Measurements from ENCODE around the gene SMYD4.
A peak's percentile ranks its signal among the peaks of the same experiment; 100 is the strongest.
"Not testable (repeated sequence)": the region's sequence is repeated elsewhere in the genome, so short reads cannot be mapped to it uniquely, and the experiment has no call there.

SMYD4 gene

DNA sequence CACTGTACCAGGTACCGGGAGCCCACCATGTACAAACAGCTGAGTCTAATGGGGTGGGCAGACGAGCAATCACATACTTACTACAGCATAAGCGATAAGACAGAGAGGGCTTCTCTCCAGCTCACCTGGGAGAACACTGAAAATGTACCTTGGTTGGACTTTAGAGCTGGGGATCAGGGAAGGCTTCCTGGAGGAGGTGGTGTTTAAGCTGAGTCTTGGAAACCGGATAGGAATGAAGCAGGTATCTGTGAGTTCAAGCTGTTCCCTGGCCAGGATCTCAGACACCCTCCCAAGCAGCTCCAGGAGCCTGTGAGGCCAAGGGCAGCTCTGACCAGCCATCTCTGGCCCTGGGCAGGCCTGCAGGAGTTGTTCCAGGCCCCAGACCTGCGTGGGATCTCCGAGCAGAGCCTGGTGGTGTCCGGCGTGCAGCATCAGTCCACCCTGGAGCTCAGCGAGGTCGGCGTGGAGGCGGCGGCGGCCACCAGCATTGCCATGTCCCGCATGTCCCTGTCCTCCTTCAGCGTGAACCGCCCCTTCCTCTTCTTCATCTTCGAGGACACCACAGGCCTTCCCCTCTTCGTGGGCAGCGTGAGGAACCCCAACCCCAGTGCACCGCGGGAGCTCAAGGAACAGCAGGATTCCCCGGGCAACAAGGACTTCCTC, 75.8 kb downstream of the SMYD4 start:
- no peak for DNase-seq

DNA sequence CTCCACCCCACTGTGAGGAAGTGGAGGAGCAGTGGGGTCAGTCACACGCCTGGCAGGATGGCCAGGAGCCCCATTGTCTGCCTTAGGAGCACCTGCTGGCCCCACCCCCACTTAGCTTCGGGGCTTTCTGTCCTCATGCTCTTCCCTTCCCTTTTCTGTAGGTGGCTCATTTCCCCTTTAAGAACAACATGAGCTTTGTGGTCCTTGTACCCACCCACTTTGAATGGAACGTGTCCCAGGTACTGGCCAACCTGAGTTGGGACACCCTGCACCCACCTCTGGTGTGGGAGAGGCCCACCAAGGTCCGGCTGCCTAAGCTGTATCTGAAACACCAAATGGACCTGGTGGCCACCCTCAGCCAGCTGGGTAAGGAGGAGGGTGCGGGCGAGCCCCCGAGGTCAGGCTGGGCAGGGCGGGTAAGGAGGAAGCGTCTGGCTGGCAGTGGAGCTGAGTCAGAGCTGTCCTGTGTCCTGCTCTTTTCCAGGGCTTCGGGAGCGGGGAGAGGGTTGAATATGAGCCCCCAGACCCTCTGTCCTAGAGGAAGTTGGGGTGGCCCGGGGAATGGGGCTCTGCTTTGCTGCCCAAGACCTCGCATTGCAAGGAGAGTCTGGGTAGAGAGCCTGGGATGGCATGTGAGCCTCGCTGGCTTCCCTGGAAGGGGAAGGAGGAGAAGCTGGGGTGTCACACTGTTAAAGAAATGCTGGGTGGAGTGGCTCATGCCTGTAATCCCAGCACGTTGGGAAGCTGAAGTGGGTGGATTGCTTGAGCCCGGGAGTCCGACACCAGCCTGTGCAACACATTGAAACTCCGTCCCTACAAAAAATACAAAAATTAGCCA, 77.1 kb downstream of the SMYD4 start:
- no peak for DNase-seq

DNA sequence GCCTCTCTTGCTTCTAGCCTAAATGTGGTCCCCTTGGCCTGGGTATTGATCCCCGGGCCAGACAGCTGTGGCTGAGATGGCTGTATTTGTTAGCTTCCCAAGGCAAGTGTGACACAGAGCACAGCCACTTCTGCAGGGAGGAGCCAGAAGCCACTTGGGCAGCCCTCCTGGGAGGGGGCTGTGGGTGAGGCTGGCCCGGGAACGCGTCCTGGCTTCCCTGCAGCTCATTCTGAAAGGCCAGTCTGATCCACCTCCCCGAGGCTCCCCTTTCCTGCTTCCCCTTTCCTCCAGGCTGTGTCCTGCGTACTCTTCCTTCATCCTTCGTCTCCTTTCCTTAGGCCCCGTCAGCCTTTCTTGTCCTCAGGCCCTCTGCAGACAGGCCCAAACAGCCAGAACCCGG, 79.1 kb downstream of the SMYD4 start:
- DNase-seq = no peak

DNA sequence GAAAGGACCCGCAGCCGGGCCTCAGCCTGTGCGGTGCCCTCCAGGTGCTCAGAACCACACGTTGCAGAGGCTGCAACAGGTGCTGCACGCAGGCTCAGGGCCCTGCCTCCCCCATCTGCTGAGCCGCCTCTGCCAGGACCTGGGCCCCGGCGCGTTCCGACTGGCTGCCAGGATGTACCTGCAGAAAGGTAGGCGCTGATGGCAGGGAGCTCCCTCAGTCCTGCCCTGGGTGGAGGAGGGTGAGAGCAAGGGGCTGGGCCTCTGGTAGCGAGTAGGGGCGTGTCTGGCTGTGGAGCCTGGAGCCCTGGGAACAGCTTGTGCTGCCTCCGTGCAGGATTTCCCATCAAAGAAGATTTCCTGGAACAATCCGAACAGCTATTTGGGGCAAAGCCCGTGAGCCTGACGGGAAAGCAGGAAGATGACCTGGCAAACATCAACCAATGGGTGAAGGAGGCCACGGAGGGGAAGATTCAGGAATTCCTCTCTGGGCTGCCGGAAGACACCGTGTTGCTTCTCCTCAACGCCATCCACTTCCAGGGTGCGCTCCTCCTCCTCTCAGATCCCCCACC, 82.6 kb downstream of the SMYD4 start:
- DNase-seq = peak; percentile 34

DNA sequence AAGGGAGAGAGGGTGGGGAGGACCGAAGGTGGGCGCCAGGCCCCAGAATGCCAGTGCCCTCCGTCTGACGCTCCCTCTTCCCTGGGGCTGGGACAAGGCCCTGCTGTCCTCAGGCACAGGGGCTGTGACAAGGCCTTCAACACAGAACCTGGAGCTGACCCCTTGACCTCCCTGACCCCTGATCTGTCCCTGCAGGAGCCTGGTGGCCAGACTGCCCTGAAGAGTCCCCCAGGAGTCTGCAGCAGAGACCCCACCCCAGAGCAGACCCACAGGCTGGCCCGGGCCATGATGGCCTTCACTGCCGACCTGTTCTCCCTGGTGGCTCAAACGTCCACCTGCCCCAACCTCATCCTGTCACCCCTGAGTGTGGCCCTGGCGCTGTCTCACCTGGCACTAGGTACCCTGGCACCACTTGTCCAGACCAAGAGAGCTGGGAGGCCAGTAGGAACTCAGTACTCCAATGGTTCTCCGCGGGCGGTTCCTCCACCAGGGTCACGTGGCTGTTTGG, 84.1 kb downstream of the SMYD4 start:
- DNase-seq = no peak

DNA sequence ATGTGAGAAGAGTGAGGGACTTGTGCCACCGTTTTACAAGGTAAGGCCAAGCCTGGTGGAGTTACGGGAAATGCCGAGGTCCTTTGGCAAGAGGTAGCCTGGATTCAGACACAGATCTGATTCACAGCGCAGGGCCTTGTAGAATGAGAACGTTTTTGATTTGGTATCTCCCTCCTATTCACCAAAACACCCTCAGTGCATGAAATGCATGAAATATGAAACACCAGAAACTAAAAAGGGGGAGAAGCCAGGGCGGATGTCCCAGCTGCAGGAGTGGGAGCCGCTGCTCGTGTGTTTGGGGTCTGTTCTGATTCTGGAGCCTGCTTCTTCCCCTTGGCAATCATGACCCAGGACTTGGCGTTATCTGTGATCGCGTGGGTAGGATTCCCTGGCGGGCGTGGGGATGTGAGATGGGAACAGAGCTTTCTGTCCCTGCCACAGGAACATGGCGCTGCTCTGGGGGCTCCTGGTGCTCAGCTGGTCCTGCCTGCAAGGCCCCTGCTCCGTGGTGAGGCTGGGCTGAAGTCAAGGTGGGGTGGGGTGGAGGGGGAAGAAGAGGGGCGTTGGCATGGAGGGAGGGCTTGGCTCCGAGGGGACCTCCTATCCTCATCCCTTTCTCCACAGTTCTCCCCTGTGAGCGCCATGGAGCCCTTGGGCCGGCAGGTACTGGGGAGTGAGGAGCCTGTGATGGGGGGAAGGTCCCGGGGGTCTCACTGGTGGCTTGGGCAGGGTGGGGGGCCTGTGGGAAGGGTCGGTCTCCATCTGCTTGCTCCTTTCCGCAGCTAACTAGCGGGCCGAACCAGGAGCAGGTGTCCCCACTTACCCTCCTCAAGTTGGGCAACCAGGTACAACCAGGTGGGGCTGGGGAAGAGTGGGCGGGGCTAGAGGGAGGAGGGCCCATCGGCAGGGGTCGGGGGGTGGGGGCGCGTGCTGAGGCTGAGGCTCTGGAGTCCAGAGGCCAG, 84.9 kb downstream of the SMYD4 start:
- DNase-seq = no peak

DNA sequence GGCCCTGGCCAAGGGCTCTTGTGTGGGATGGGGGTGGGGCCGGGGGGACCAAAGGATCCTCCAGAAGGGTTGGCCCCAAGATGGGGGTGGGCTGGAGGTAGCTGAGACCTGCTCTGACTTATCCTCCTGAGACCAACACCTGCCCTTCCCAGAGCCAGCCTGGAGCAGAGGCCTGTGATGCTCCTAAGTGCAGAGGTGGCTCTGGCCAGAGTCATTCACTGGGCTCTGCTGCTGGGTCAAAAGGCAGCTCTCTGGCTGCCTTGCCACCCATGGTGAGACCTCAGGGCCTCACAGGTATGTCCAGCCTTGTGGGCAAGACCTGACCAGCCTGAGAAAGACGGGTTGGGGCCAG, 86.6 kb downstream of the SMYD4 start:
- no peak for DNase-seq

DNA sequence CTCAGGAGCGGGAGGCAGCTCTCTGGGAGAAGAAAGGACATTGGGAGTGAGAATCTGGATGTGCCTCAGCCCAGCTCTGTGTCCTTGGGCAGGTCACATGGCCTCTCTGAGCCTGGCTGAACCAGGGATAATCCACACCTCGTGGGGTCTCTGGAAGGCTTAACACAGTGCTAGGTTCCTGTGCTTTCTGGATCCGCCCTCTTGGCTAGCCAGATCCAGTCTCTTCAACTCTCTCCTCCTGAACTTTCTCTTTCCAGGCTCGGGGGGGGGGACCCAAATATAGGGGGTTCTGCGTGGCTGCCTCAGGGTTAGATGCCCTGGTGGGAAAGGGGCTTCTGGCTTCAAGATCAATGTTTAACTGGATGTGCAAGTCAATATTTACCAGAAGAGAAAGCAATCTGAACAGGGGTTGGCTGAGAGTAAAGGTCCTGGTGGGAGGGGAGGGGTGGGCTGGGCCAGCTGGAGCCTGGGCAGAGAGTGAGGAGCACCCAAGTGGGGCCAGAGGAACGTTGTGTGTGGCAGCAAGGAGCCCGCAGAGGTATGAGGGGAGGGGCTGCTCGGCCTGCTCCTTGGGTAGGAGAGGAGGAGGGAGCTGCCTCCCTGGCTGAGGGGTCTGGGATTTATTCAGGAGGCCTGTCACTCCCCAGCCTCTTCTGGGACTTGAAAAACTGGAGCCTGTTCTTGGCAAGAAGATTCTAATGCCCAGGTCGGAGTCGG, 87.2 kb downstream of the SMYD4 start, which contains the start of gene SERPINF2:
SERPINF2 (plus strand) TSS at position 501 of the 717 bp plus-strand sequence. CDS start 2,125 bp downstream, outside the sequence.
- no peak for DNase-seq

DNA sequence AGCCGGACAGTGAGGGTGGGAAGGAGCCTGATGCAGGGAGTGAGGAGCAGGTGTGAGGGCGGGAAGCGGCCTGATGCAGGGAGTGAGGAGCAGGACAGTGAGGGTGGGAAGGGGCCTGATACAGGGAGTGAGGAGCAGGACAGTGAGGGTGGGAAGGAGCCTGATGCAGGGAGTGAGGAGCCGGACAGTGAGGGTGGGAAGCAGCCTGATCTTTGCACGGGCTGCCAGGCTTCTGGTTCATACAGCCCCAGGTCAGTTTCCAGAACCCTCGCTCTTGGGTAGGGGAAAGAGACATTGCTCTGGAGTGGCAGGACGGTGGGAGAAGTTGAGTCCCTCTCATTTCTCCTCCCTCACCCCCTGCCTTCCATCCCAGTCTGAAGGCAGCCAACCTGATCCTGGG, 87.8 kb downstream of the SMYD4 start:
- DNase-seq = not testable (repeated sequence)

DNA sequence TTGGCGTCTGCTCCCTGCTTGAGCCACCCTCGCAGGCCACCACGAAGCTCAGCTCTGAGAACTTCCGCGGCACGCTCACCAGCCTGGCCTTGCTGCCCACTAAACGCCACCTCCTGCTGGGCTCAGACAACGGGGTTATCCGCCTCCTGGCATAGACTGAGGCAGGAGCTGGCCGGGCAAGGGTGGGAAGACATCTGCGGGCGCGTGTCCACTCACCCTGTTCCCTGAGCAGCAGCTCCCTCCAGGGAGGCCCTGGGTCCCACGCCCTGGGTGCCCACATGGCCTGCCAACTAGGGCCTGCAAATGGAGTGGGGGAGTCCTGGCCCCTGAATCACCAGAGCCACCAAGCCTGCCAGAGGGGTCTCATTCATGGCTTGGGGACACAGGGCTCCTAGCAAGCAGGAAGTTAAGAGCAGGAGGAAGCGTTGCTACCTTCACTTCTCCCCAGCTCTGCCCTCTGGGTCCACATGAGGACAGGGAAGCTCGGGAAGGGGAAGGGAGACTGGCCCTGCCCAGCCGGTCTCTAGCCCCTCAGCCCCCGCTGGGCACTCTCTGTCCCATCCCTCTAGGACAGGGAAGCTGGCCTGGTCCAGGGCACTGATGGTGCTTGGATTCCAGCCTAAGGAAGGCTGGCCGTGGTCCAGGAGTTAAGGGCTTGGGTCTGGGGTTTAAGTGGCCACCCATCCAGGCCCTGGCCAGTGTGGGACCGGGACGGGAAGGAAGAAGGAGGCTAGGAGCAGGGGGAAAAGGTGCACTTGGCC, 92.0 kb downstream of the SMYD4 start:
- no peak for DNase-seq

DNA sequence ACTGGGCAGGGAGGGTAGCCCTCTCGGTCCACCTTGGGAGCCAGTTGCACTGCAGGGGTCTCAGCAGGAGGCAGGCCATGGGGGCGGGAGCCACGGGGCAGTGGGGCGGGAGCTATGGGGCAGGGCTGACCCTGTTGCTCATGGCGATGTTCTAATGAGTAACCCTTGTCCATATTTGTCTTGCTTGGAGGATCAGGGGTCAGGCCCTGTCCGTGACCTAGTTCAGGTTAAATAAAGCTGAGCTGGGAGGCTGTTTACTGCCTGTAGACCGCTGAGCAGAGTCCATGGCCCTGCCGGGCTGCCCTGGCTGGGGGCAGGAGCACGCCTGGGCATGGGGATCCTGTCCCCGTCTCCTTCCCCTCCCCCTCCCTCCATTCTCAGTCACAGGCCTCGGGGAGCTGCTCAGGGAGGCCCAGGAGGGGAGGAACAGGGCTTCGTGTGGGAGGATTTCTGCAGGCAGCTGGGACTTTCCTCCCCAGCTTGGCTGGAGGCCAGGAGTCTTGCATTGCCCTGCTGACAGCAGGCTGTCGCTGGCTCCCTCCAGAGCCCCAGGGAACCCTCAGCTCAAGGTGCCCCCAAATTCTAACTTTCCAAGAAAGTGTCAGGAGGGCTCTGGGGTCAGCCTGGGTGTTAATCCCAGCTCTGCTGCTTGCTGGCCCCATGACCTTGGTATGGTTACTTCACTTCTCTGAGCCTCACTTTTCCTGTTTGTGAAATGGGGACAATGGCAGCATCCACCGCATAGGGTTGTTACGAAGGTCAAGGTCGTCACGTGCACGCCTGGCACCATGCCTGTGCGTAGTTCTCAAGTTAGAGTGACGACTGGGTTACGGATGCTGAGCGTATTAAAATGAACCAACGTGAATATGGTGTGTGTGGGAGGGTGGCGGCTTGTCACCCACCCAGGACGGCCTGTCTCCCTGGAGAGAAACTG, 93.1 kb downstream of the SMYD4 start:
- no peak for DNase-seq

DNA sequence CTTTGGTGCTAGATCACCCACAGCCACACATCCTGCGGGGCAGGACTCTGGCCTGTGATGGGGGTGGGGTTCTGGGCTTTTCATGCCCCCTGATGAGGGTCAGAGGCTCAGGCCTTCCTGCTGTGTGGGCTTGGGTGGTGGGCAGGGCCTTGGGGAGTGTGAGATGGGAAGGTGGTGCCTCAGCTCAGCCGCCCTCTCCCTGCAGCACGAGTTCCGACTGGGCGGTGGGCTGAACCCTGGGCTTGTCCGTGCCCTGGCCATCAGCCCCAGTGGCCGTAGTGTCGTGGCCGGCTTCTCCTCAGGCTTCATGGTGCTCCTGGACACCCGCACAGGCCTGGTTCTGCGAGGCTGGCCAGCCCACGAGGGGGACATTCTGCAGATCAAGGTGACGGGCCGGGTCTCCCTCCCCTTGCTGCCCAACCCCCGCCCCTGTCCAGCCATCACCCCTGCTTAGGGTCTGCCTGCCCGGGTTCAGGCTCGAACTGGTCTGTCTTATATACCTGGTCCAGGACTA, 93.8 kb downstream of the SMYD4 start:
- no peak for DNase-seq

DNA sequence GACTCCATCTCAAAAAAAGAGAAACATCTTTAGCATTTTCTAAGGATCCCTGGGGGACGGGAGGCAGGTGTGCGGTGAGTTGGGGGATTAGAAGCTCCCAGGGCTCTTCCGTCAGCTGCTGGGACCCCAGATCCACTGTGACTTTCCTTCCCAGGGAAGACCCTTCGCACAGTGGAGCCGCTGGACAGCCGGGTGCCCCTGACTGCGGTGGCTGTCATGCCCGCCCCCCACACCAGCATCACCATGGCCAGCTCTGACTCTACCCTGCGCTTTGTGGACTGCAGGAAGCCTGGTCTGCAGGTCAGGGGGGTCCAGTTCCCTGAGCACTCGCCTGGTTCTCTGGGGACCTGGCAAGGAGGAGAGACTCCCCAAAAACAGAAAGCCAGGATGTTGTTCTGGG, 94.3 kb downstream of the SMYD4 start:
- DNase-seq = no peak

DNA sequence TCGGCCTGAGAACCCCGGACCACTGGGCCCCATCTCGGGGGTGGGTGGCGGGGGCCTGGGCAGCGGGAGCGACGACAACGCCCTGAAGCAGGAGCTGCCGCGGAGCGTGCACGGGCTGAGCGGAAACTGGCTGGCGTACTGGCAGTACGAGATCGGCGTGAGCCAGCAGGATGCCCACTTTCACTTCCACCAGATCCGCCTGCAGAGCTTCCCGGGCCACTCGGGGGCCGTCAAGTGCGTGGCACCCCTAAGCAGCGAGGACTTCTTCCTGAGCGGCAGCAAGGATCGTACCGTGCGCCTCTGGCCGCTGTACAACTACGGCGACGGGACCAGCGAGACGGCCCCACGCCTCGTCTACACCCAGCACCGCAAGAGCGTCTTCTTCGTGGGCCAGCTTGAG, 95.9 kb downstream of the SMYD4 start:
- DNase-seq = no peak

DNA sequence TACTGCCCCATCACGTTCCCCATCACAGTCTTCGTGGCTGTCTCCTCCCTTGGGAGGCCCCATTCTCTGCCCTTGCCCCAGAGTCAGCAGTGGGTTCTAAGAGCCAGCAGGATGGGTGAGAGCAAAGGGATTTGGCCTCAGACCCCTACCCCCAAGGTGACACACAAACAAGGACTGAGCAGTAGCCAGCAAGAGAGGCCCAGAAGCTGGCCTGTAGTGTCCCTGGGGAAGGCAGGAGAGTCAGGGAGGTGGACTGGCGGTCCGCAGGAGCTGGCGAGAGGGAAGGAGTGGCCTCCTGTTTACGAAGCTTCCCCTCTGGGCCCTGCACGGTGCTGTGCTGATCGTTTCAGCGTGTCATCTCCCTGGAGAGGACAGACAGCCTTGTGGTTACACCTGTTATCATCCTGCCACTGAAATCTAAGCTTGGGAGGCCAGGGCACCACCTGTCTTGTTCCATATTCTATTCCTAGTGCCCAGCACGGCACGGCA, 96.8 kb downstream of the SMYD4 start:
- no peak for DNase-seq

DNA sequence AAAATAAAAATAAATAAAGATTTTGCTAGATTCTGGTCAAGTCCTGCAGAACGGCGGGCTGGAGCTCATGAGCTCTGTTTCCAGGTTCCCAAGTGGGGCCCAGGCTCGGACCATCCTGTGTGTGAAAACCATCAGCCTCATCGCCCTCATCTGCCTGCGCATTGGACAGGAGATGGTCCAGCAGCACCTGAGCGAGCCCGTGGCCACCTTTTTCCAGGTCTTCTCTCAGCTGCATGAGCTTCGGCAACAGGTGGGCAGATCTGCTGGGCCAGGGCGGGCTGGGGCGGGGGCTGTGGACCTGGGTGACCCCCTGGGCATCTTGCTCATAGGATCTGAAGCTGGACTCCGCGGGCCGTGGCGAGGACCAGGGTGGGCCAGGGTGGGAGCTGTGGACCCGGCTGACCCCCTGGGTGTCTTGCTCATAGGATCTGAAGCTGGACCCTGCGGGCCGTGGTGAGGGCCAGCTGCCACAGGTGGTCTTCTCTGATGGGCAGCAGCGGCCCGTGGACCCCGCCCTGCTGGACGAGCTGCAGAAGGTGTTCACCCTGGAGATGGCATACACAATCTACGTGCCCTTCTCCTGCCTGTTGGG, 97.4 kb downstream of the SMYD4 start:
- DNase-seq = no peak

DNA sequence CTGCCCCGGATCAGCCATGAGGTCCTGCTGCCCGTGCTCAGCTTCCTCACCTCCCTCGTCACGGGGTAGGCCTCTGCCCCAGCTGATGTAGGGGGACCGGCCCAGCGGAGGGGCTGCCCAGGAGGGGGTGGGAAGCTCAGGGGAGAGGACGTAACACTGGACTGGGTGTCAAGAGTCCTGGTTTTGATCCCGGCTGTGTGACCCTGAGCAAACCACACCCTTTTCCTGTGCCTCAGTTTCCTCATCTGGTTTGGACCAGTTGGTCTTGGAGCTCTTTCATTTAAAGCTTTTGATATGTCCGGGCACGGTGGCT, 98.6 kb downstream of the SMYD4 start:
- no peak for DNase-seq

DNA sequence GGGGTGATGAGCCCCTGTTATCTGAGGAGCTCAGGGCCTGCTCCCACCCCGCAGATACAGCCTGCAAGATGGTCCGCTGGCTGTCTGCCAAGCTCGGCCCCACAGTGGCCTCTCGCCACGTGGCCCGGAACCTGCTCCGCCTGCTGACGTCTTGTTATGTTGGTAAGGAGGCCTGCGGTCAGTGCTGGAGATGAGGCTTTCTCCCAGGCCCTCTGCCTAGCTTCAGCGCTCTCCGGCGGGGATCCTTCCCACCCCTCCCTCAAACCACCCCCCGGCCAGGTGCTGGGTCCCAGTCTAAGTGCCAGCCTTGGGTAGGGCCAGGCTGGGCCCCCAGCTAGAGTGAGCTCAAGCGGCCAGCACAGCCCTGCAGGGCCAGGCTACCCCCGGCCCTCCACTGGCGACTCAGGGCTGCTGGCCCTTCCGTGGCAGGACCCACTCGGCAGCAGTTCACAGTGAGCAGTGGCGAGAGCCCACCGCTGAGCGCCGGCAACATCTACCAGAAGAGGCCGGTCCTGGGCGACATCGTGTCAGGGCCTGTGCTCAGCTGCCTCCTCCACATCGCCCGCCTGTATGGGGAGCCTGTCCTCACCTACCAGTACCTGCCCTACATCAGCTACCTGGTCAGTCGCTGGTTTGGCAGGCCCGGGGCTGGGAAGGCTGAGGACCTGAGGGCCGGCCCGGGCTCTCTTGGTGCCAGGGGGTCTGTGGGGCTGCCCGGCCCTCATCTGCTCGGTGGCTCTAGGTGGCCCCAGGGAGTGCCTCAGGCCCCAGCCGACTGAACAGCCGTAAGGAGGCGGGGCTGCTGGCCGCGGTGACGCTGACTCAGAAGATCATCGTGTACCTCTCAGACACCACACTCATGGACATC, 99.1 kb downstream of the SMYD4 start:
- no peak for DNase-seq

DNA sequence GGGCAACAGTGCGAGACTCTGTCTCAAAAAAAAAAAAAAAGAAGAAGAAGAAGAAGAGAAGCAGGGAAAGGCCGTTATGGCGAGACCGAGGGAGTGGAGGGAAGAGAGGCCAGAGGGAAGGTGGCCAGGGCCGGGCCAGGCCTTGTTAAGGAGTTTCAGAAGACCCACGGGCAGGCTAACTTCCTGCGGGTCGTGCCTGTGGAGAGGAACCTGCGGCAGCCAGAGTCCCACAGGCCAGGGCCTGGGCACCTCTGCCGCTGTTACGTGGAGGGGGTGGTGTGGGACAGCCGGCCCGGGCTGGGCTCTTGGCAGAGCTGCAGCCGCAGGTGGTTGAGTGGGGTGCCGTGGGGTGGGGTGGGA, 99.8 kb downstream of the SMYD4 start:
- DNase-seq = no peak
